Activated T-cell treated with anti-CD3 and anti-CD28 coated beads, Interleukin-2, amount 50 U/mL, for 72 hours (primary cell): ENCODE data around the gene IFNAR1. TPM values are rescaled to one million over a fixed set of nuclear protein-coding genes. Genes with fewer than 3 reads are reported as not detected.

ENCODE experiments used
- ATAC-seq, 2 donors: fragments of 150-1000 bp; cut with Tn5 transposase; replicated peaks in 1 of 2; 2 replicates each; pipeline ENCODE4 v1.10.0; 2021; ENCODE audit warnings: moderate library complexity in 2 of 2, mild to moderate bottlenecking in 1 of 2
- DNase-seq, 2 donors: peaks; one replicate each; pipeline ENCODE4 v3.0.0; 2021 to 2022; ENCODE audit warnings: mixed read lengths in 1 of 2
- H3K27ac Mint-ChIP-seq: one replicate; pipeline ENCODE4 v1.8.0; 2022; ENCODE audit warnings: mild to moderate bottlenecking, moderate library complexity, mixed read lengths
- H3K27me3 Mint-ChIP-seq: one replicate; pipeline ENCODE4 v1.8.0; 2022; ENCODE audit warnings: low read depth, mixed read lengths
- H3K36me3 Mint-ChIP-seq, 2 donors: one replicate each; pipeline ENCODE4 v1.8.0; 2022; ENCODE audit warnings: mixed read lengths in 2 of 2, mild to moderate bottlenecking in 1 of 2; ENCODE audit not compliant: insufficient read depth in 2 of 2
- H3K4me1 Mint-ChIP-seq: one replicate; pipeline ENCODE4 v1.8.0; 2022; ENCODE audit warnings: low read depth, mixed read lengths
- H3K4me3 Mint-ChIP-seq, 2 donors: one replicate each; pipeline ENCODE4 v1.8.0; 2022; ENCODE audit warnings: mild to moderate bottlenecking in 2 of 2, mixed read lengths in 2 of 2, moderate library complexity in 2 of 2
- H3K9me3 Mint-ChIP-seq, 2 donors: one replicate each; pipeline ENCODE4 v1.8.0; 2022; ENCODE audit warnings: mixed read lengths in 2 of 2
- total RNA-seq, 2 donors: library from RNA; stranded (reverse); gene quantifications; one replicate each; pipeline ENCODE4 v1.2.3, GENCODE V29; 2022

The IFNAR1 gene
- 10 to 100 TPM; 28.2 to 29.1 TPM for total RNA-seq

- Mint-ChIP-seq H3K9me3 (no peaks in the 10 kb centered on the region), H3K4me1 (peaks cover 6% of the 10 kb centered on the region), H3K27ac (no peak within 1 kb of the TSS), H3K36me3 (no peaks in the 10 kb centered on the region), H3K4me3 (no peak within 1 kb of the TSS), H3K27me3 (no peaks in the 10 kb centered on the region)
- ATAC-seq (peak; percentile 95 to 97), DNase-seq (peak; percentile 97 to 99)
Observed at GRCh38 chr21:33324291-33325221, at the start of gene IFNAR1. Gene IFNAR1 (plus strand): TSS chr21:33324970. CDS start chr21:33325056, 86 bp downstream.

- Mint-ChIP-seq H3K27ac (no peak overlapping the region), H3K4me1 (no peaks in the 10 kb centered on the region), H3K9me3 (peaks cover 3 to 4% of the 10 kb centered on the region in 2 donors), H3K36me3 (peaks cover 25 to 36% of the 10 kb centered on the region in 2 donors), H3K27me3 (no peaks in the 10 kb centered on the region), H3K4me3 (no peak overlapping the region)
- DNase-seq (no peak), ATAC-seq (no peak)
Observed at GRCh38 chr21:33278721-33279120, 46.0 kb upstream of the IFNAR1 start.

- H3K27me3 Mint-ChIP-seq: no peaks in the 10 kb centered on the region
- H3K4me1 Mint-ChIP-seq: no peaks in the 10 kb centered on the region
- DNase-seq (no peak), ATAC-seq (no peak)
- H3K4me3 Mint-ChIP-seq: no peak overlapping the region
- H3K36me3 Mint-ChIP-seq: peaks cover 25 to 36% of the 10 kb centered on the region in 2 donors
- H3K9me3 Mint-ChIP-seq: peaks cover 3 to 4% of the 10 kb centered on the region in 2 donors
- H3K27ac Mint-ChIP-seq: no peak overlapping the region
Observed at GRCh38 chr21:33279330-33279820, 45.4 kb upstream of the IFNAR1 start.

- H3K4me3 Mint-ChIP-seq: no peak overlapping the region
- H3K36me3 Mint-ChIP-seq: peaks cover 25 to 41% of the 10 kb centered on the region in 2 donors
- ATAC-seq (no peak), DNase-seq (no peak)
- no peak overlapping the region for H3K27ac Mint-ChIP-seq
- H3K9me3 Mint-ChIP-seq: peaks cover 3 to 4% of the 10 kb centered on the region in 2 donors
- H3K4me1 Mint-ChIP-seq: no peaks in the 10 kb centered on the region
- no peaks in the 10 kb centered on the region for H3K27me3 Mint-ChIP-seq
Observed at GRCh38 chr21:33281096-33281652, 43.6 kb upstream of the IFNAR1 start.

GRCh38 chr21:33283203-33283602 lies 41.6 kb upstream of the IFNAR1 start:
- peaks cover 23 to 32% of the 10 kb centered on the region in 2 donors for H3K36me3 Mint-ChIP-seq
- H3K9me3 Mint-ChIP-seq: peaks cover 3 to 4% of the 10 kb centered on the region in 2 donors
- no peak for ATAC-seq
- H3K27me3 Mint-ChIP-seq: no peaks in the 10 kb centered on the region
- H3K4me1 Mint-ChIP-seq: no peaks in the 10 kb centered on the region
- DNase-seq: no peak
- no peak overlapping the region for H3K27ac Mint-ChIP-seq
- H3K4me3 Mint-ChIP-seq: no peak overlapping the region

- peak overlapping the region; percentile 75 for H3K27ac Mint-ChIP-seq
- peaks cover 8 to 20% of the 10 kb centered on the region in 2 donors for H3K36me3 Mint-ChIP-seq
Observed at GRCh38 chr21:33286076-33286475, 38.7 kb upstream of the IFNAR1 start.

GRCh38 chr21:33286600-33287456 lies 37.9 kb upstream of the IFNAR1 start:
- no peak for ATAC-seq
- Mint-ChIP-seq H3K27me3 (no peaks in the 10 kb centered on the region), H3K9me3 (no peaks in the 10 kb centered on the region), H3K27ac (peak overlapping the region; percentile 75), H3K36me3 (peaks cover 8 to 20% of the 10 kb centered on the region in 2 donors), H3K4me1 (no peaks in the 10 kb centered on the region), H3K4me3 (no peak overlapping the region)
- DNase-seq: no peak

More at GRCh38 chr21:33286076-33286475, 38.7 kb upstream of the IFNAR1 start:
- no peaks in the 10 kb centered on the region for H3K27me3 Mint-ChIP-seq
- DNase-seq (no peak), ATAC-seq (no peak)
- H3K4me1 Mint-ChIP-seq: no peaks in the 10 kb centered on the region
- no peaks in the 10 kb centered on the region for H3K9me3 Mint-ChIP-seq
- H3K4me3 Mint-ChIP-seq: no peak overlapping the region

- Mint-ChIP-seq H3K9me3 (no peaks in the 10 kb centered on the region), H3K27ac (no peak overlapping the region), H3K4me3 (no peak overlapping the region), H3K27me3 (no peaks in the 10 kb centered on the region), H3K4me1 (peaks cover 20% of the 10 kb centered on the region), H3K36me3 (peaks cover 2 to 10% of the 10 kb centered on the region in 2 donors)
- ATAC-seq (no peak), DNase-seq (no peak)
Observed at GRCh38 chr21:33289199-33289819, 35.5 kb upstream of the IFNAR1 start.

- no peak for DNase-seq
Observed at GRCh38 chr21:33290441-33290840, 34.3 kb upstream of the IFNAR1 start.

GRCh38 chr21:33291686-33292085 lies 33.1 kb upstream of the IFNAR1 start:
- no peaks in the 10 kb centered on the region for H3K9me3 Mint-ChIP-seq
- no peaks in the 10 kb centered on the region for H3K27me3 Mint-ChIP-seq
- H3K4me3 Mint-ChIP-seq: no peak overlapping the region
- DNase-seq (no peak), ATAC-seq (no peak)
- H3K4me1 Mint-ChIP-seq: peaks cover 20% of the 10 kb centered on the region
- peaks cover 2 to 4% of the 10 kb centered on the region in 2 donors for H3K36me3 Mint-ChIP-seq
- no peak overlapping the region for H3K27ac Mint-ChIP-seq

More at GRCh38 chr21:33290441-33290840, 34.3 kb upstream of the IFNAR1 start:
- Mint-ChIP-seq H3K9me3 (no peaks in the 10 kb centered on the region), H3K4me3 (no peak overlapping the region), H3K36me3 (peaks cover 2 to 8% of the 10 kb centered on the region in 2 donors), H3K27ac (no peak overlapping the region), H3K4me1 (peaks cover 20% of the 10 kb centered on the region), H3K27me3 (no peaks in the 10 kb centered on the region)
- ATAC-seq: no peak

GRCh38 chr21:33292724-33293123 lies 32.0 kb upstream of the IFNAR1 start:
- no peak overlapping the region for H3K27ac Mint-ChIP-seq
- H3K9me3 Mint-ChIP-seq: no peaks in the 10 kb centered on the region
- no peak overlapping the region for H3K4me3 Mint-ChIP-seq

GRCh38 chr21:33293136-33293535 lies 31.6 kb upstream of the IFNAR1 start:
- Mint-ChIP-seq H3K27ac (no peak overlapping the region), H3K4me1 (peaks cover 29% of the 10 kb centered on the region)
- ATAC-seq: no peak

More at GRCh38 chr21:33292724-33293123, 32.0 kb upstream of the IFNAR1 start:
- DNase-seq (no peak), ATAC-seq (no peak)
- peaks cover 2 to 4% of the 10 kb centered on the region in 2 donors for H3K36me3 Mint-ChIP-seq
- no peaks in the 10 kb centered on the region for H3K27me3 Mint-ChIP-seq
- peaks cover 25% of the 10 kb centered on the region for H3K4me1 Mint-ChIP-seq

More at GRCh38 chr21:33293136-33293535, 31.6 kb upstream of the IFNAR1 start:
- H3K9me3 Mint-ChIP-seq: no peaks in the 10 kb centered on the region
- no peak overlapping the region for H3K4me3 Mint-ChIP-seq
- no peak for DNase-seq
- no peaks in the 10 kb centered on the region for H3K27me3 Mint-ChIP-seq
- peaks cover 2 to 4% of the 10 kb centered on the region in 2 donors for H3K36me3 Mint-ChIP-seq
